GM18867 (cell line): ENCODE data around the gene UQCRFS1.

ENCODE experiments used
- ATAC-seq: cut with Tn5 transposase; IDR thresholded peaks from one replicate; pipeline ENCODE4 v1.9.1; 2021; ENCODE audit warnings: mild to moderate bottlenecking, moderate library complexity; ENCODE audit not compliant: unreplicated experiment

UQCRFS1 gene

GRCh38 chr19:29170554-29170953 is 42.4 kb downstream of the UQCRFS1 start:
- ATAC-seq = no peak

- no peak for ATAC-seq
Observed at GRCh38 chr19:29162694-29163093, 50.3 kb downstream of the UQCRFS1 start.

- ATAC-seq = no peak
Observed at GRCh38 chr19:29155683-29156082, 57.3 kb downstream of the UQCRFS1 start.
